Measurements from ENCODE around the gene EPHB3.
A peak's percentile ranks its signal among the peaks of the same experiment; 100 is the strongest.

EPHB3 gene

DNA sequence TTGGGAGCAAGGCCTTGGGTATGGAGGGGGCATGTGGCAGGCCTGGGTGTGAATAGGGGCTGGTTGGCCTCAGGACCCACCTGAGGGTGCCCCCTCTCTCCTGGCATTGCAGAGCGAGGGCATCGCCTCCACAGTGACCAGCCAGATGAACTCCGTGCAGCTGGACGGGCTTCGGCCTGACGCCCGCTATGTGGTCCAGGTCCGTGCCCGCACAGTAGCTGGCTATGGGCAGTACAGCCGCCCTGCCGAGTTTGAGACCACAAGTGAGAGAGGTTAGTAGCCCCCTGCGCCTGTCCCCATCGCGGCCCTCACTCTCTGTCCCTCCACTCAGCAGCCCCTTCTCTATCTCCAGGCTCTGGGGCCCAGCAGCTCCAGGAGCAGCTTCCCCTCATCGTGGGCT is 16.0 kb downstream of the EPHB3 start:
- no peaks in the 10 kb centered on the region for H3K9me3 ChIP-seq (ENCODE audit: control insufficient read depth, low read length)
- DNase-seq (ENCODE audit: low read depth): no peak
- H3K9ac ChIP-seq (ENCODE audit: low read length): no peak overlapping the region
- no peaks in the 10 kb centered on the region for H3K36me3 ChIP-seq (ENCODE audit: control insufficient read depth, insufficient read depth, low read length, severe bottlenecking)
- H3K27me3 ChIP-seq (replicated peaks; ENCODE audit: control insufficient read depth, insufficient read depth, low read length): no peaks in the 10 kb centered on the region
- peaks cover 8% of the 10 kb centered on the region for H3K4me1 ChIP-seq (ENCODE audit: control insufficient read depth, insufficient read depth, low read length)
- H3K4me3 ChIP-seq (ENCODE audit: low read length): no peak overlapping the region

DNA sequence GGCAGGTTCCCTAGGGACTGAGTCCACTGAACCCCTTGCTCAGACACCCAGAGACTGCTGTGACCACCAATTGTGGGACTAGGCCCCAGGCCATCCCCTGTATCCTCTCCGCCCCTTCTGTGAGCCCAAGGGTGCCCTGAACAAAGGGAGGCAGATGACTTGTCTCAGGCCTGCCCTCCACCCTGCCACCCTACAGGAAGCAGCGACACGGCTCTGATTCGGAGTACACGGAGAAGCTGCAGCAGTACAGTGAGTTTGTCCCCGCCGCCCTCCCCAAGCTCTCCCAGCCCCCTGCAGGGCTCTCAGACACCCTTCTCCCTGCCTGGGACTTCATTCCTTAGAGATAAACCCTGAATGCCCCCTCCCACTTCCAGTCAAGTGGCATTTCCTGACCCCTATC is 16.6 kb downstream of the EPHB3 start:
- no peak for DNase-seq (ENCODE audit: low read depth)
- Histone ChIP-seq H3K36me3 (ENCODE audit: control insufficient read depth, insufficient read depth, low read length, severe bottlenecking) (no peaks in the 10 kb centered on the region), H3K4me3 (ENCODE audit: low read length) (no peak overlapping the region), H3K9ac (ENCODE audit: low read length) (no peak overlapping the region), H3K27me3 (replicated peaks; ENCODE audit: control insufficient read depth, insufficient read depth, low read length) (no peaks in the 10 kb centered on the region), H3K4me1 (ENCODE audit: control insufficient read depth, insufficient read depth, low read length) (peaks cover 9% of the 10 kb centered on the region), H3K9me3 (ENCODE audit: control insufficient read depth, low read length) (no peaks in the 10 kb centered on the region)

DNA sequence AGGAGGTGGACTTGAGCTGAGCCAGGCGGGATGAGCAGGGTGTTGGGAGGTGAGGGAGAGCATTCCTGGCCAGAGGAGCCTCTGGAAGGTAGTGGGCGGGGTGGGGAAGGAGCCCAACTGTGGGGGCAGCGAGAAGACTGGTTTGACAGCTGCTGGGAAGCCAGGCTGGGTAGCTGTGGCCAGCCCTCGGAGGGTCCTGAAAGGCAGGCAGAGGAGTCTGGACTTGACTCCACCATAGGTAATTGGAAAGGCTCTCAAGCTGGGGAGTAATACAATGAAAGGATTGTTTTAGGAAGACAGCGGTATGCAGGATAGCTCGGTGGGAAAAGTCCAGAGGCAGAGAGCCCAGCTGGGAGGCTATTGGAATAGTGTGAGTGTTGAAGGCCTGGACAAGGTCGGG is 17.2 kb downstream of the EPHB3 start:
- H3K4me1 ChIP-seq (ENCODE audit: control insufficient read depth, insufficient read depth, low read length): peaks cover 9% of the 10 kb centered on the region
- H3K4me3 ChIP-seq (ENCODE audit: low read length): no peak overlapping the region
- no peak for DNase-seq (ENCODE audit: low read depth)
- H3K9ac ChIP-seq (ENCODE audit: low read length): no peak overlapping the region
- no peaks in the 10 kb centered on the region for H3K27me3 ChIP-seq (replicated peaks; ENCODE audit: control insufficient read depth, insufficient read depth, low read length)
- H3K36me3 ChIP-seq (ENCODE audit: control insufficient read depth, insufficient read depth, low read length, severe bottlenecking): no peaks in the 10 kb centered on the region
- H3K9me3 ChIP-seq (ENCODE audit: control insufficient read depth, low read length): no peaks in the 10 kb centered on the region

DNA sequence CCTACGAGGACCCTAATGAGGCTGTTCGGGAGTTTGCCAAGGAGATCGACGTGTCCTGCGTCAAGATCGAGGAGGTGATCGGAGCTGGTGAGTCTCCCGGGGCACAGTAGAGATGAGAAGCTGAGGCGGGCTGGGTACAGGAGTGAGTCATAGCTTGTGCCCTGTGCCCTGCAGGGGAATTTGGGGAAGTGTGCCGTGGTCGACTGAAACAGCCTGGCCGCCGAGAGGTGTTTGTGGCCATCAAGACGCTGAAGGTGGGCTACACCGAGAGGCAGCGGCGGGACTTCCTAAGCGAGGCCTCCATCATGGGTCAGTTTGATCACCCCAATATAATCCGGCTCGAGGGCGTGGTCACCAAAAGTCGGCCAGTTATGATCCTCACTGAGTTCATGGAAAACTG is 17.9 kb downstream of the EPHB3 start:
- no peak for DNase-seq (ENCODE audit: low read depth)
- Histone ChIP-seq H3K4me1 (ENCODE audit: control insufficient read depth, insufficient read depth, low read length) (peaks cover 9% of the 10 kb centered on the region), H3K9me3 (ENCODE audit: control insufficient read depth, low read length) (no peaks in the 10 kb centered on the region)

DNA sequence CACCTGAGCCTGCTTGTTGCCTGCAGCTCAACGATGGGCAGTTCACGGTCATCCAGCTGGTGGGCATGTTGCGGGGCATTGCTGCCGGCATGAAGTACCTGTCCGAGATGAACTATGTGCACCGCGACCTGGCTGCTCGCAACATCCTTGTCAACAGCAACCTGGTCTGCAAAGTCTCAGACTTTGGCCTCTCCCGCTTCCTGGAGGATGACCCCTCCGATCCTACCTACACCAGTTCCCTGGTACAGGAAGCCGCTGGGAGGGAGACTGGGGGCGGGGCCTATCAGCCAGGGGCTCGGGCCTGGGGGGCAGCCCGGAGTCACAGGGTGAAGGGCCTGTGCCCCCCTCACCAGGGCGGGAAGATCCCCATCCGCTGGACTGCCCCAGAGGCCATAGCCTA is 18.8 kb downstream of the EPHB3 start:
- no peak for DNase-seq (ENCODE audit: low read depth)
- H3K36me3 ChIP-seq (ENCODE audit: control insufficient read depth, insufficient read depth, low read length, severe bottlenecking): no peaks in the 10 kb centered on the region
- H3K9me3 ChIP-seq (ENCODE audit: control insufficient read depth, low read length): no peaks in the 10 kb centered on the region
- H3K9ac ChIP-seq (ENCODE audit: low read length): no peak overlapping the region
- H3K27me3 ChIP-seq (replicated peaks; ENCODE audit: control insufficient read depth, insufficient read depth, low read length): no peaks in the 10 kb centered on the region
- no peak overlapping the region for H3K4me3 ChIP-seq (ENCODE audit: low read length)
- H3K4me1 ChIP-seq (ENCODE audit: control insufficient read depth, insufficient read depth, low read length): peaks cover 9% of the 10 kb centered on the region

More for the DNA sequence above, 17.9 kb downstream of the EPHB3 start:
- H3K27me3 ChIP-seq (replicated peaks; ENCODE audit: control insufficient read depth, insufficient read depth, low read length): no peaks in the 10 kb centered on the region
- no peaks in the 10 kb centered on the region for H3K36me3 ChIP-seq (ENCODE audit: control insufficient read depth, insufficient read depth, low read length, severe bottlenecking)
- H3K4me3 ChIP-seq (ENCODE audit: low read length): no peak overlapping the region
- H3K9ac ChIP-seq (ENCODE audit: low read length): no peak overlapping the region

- Histone ChIP-seq H3K4me3 (ENCODE audit: low read length) (no peak overlapping the region), H3K9me3 (ENCODE audit: control insufficient read depth, low read length) (no peaks in the 10 kb centered on the region), H3K27me3 (replicated peaks; ENCODE audit: control insufficient read depth, insufficient read depth, low read length) (no peaks in the 10 kb centered on the region), H3K36me3 (ENCODE audit: control insufficient read depth, insufficient read depth, low read length, severe bottlenecking) (no peaks in the 10 kb centered on the region), H3K9ac (ENCODE audit: low read length) (no peak overlapping the region), H3K4me1 (ENCODE audit: control insufficient read depth, insufficient read depth, low read length) (peaks cover 9% of the 10 kb centered on the region)
- DNase-seq (ENCODE audit: low read depth): no peak
Measured at GRCh38 chr3:184581331-184581855, 19.8 kb downstream of the EPHB3 start.

GRCh38 chr3:184582646-184583577 is 21.3 kb downstream of the EPHB3 start:
- DNase-seq (ENCODE audit: low read depth): no peak
- Histone ChIP-seq H3K4me3 (ENCODE audit: low read length) (peak overlapping the region; percentile 89), H3K9me3 (ENCODE audit: control insufficient read depth, low read length) (no peaks in the 10 kb centered on the region), H3K36me3 (ENCODE audit: control insufficient read depth, insufficient read depth, low read length, severe bottlenecking) (no peaks in the 10 kb centered on the region), H3K9ac (ENCODE audit: low read length) (peak overlapping the region; percentile 93), H3K27me3 (replicated peaks; ENCODE audit: control insufficient read depth, insufficient read depth, low read length) (no peaks in the 10 kb centered on the region), H3K4me1 (ENCODE audit: control insufficient read depth, insufficient read depth, low read length) (peaks cover 9% of the 10 kb centered on the region)

GRCh38 chr3:184583578-184584451 is 22.2 kb downstream of the EPHB3 start:
- DNase-seq (ENCODE audit: low read depth): no peak
- Histone ChIP-seq H3K9ac (ENCODE audit: low read length) (peak overlapping the region; percentile 93), H3K36me3 (ENCODE audit: control insufficient read depth, insufficient read depth, low read length, severe bottlenecking) (no peaks in the 10 kb centered on the region), H3K4me1 (ENCODE audit: control insufficient read depth, insufficient read depth, low read length) (peaks cover 9% of the 10 kb centered on the region), H3K9me3 (ENCODE audit: control insufficient read depth, low read length) (no peaks in the 10 kb centered on the region), H3K4me3 (ENCODE audit: low read length) (peak overlapping the region; percentile 89), H3K27me3 (replicated peaks; ENCODE audit: control insufficient read depth, insufficient read depth, low read length) (no peaks in the 10 kb centered on the region)

- no peaks in the 10 kb centered on the region for H3K36me3 ChIP-seq (ENCODE audit: control insufficient read depth, insufficient read depth, low read length, severe bottlenecking)
- H3K4me1 ChIP-seq (ENCODE audit: control insufficient read depth, insufficient read depth, low read length): peaks cover 9% of the 10 kb centered on the region
- H3K9ac ChIP-seq (ENCODE audit: low read length): no peak overlapping the region
- no peaks in the 10 kb centered on the region for H3K27me3 ChIP-seq (replicated peaks; ENCODE audit: control insufficient read depth, insufficient read depth, low read length)
- no peak for DNase-seq (ENCODE audit: low read depth)
- H3K4me3 ChIP-seq (ENCODE audit: low read length): no peak overlapping the region
- no peaks in the 10 kb centered on the region for H3K9me3 ChIP-seq (ENCODE audit: control insufficient read depth, low read length)
Measured at GRCh38 chr3:184584464-184584891, 22.9 kb downstream of the EPHB3 start.

GRCh38 chr3:184585545-184585944 is 24.0 kb downstream of the EPHB3 start:
- no peak overlapping the region for H3K9ac ChIP-seq (ENCODE audit: low read length)
- H3K9me3 ChIP-seq (ENCODE audit: control insufficient read depth, low read length): no peaks in the 10 kb centered on the region
- DNase-seq (ENCODE audit: low read depth): no peak
- peaks cover 9% of the 10 kb centered on the region for H3K4me1 ChIP-seq (ENCODE audit: control insufficient read depth, insufficient read depth, low read length)
- no peaks in the 10 kb centered on the region for H3K27me3 ChIP-seq (replicated peaks; ENCODE audit: control insufficient read depth, insufficient read depth, low read length)
- no peak overlapping the region for H3K4me3 ChIP-seq (ENCODE audit: low read length)
- H3K36me3 ChIP-seq (ENCODE audit: control insufficient read depth, insufficient read depth, low read length, severe bottlenecking): no peaks in the 10 kb centered on the region

DNA sequence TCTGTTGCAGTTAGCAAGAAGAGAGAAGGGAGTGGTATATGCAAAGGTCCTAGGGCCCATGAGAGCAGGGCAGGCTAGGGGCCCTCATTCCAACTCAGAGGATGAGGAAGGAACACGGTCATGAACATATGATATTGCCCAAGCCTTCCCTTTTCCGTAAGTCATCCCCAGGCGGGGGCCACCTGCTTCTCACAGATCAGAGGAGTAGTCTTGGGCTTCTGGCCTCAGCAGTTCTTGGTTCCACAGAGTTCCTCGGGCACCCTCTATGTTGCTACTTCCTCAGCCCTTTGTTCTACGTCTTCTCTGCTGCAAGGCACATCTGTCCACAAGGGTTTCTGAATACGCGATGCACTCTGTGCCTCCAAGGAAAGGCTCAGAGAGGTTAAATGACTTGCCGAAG is 25.3 kb downstream of the EPHB3 start:
- Histone ChIP-seq H3K4me1 (ENCODE audit: control insufficient read depth, insufficient read depth, low read length) (peaks cover 8% of the 10 kb centered on the region), H3K9ac (ENCODE audit: low read length) (no peak overlapping the region), H3K36me3 (ENCODE audit: control insufficient read depth, insufficient read depth, low read length, severe bottlenecking) (no peaks in the 10 kb centered on the region), H3K27me3 (replicated peaks; ENCODE audit: control insufficient read depth, insufficient read depth, low read length) (no peaks in the 10 kb centered on the region), H3K4me3 (ENCODE audit: low read length) (no peak overlapping the region), H3K9me3 (ENCODE audit: control insufficient read depth, low read length) (no peaks in the 10 kb centered on the region)
- DNase-seq (ENCODE audit: low read depth): no peak
